NB4 (cell line): Measurements from ENCODE around the gene GRID2.

Source experiments
- DNase-seq: peaks from one replicate; pipeline ENCODE4 v3.0.0; 2010; ENCODE audit warnings: low read depth
- H3K4me3 ChIP-seq: one replicate; pipeline ENCODE4 v1.5.1; 2011; ENCODE audit warnings: mild to moderate bottlenecking, low read depth, low read length, moderate library complexity
- CTCF ChIP-seq: IDR thresholded peaks from one replicate; pipeline ENCODE4 v1.5.1; 2012; ENCODE audit warnings: low read depth, low read length
- MAX ChIP-seq: IDR thresholded peaks from 2 replicates; pipeline ENCODE4 v1.6.1; 2011; ENCODE audit warnings: low read depth, low read length
- MYC ChIP-seq: IDR thresholded peaks from 2 replicates; pipeline ENCODE4 v1.6.1; 2011; ENCODE audit warnings: low read depth, low read length
- POLR2A ChIP-seq: IDR thresholded peaks from 2 replicates; pipeline ENCODE4 v1.6.1; 2011; ENCODE audit warnings: mild to moderate bottlenecking; ENCODE audit not compliant: insufficient read length; ENCODE audit errors: extremely low read depth

GRID2 gene

GRCh38 chr4:93802045-93802444 is 1498.3 kb downstream of the GRID2 start:
- no peak overlapping the region for H3K4me3 ChIP-seq
- DNase-seq: no peak
- TF ChIP-seq MYC (no peak), POLR2A (no peak), MAX (no peak), CTCF (no peak)

GRCh38 chr4:93809773-93810172 is 1506.0 kb downstream of the GRID2 start:
- no peak for TF ChIP-seq POLR2A
- TF ChIP-seq MYC: no peak
- TF ChIP-seq MAX: no peak
- TF ChIP-seq CTCF: no peak
- DNase-seq: no peak
- H3K4me3 ChIP-seq: no peak overlapping the region

GRCh38 chr4:93810340-93810992 is 1506.7 kb downstream of the GRID2 start:
- no peak for DNase-seq
- TF ChIP-seq CTCF (no peak), MYC (no peak), POLR2A (no peak), MAX (no peak)
- no peak overlapping the region for H3K4me3 ChIP-seq

GRCh38 chr4:93813092-93813491 is 1509.3 kb downstream of the GRID2 start:
- TF ChIP-seq POLR2A (no peak), CTCF (no peak), MYC (no peak), MAX (no peak)

GRCh38 chr4:93814141-93814540 is 1510.4 kb downstream of the GRID2 start:
- no peak for DNase-seq
- TF ChIP-seq CTCF: no peak
- no peak for TF ChIP-seq MYC
- no peak for TF ChIP-seq POLR2A
- TF ChIP-seq MAX: no peak
- no peak overlapping the region for H3K4me3 ChIP-seq

More at GRCh38 chr4:93813092-93813491, 1509.3 kb downstream of the GRID2 start:
- no peak for DNase-seq
- no peak overlapping the region for H3K4me3 ChIP-seq

- H3K4me3 ChIP-seq: no peak overlapping the region
- TF ChIP-seq MYC (no peak), MAX (peak; percentile 57)
- DNase-seq: peak; percentile 82
Measured at GRCh38 chr4:93814722-93815121, 1511.0 kb downstream of the GRID2 start.
